GM21619 (cell line): ENCODE results near the gene NCEH1.
"Not testable (repeated sequence)": the region's sequence is repeated elsewhere in the genome, so short reads cannot be mapped to it uniquely, and the experiment has no call there.

ENCODE experiments used
- ATAC-seq: cut with Tn5 transposase; IDR thresholded peaks from one replicate; pipeline ENCODE4 v1.9.1; 2021; ENCODE audit not compliant: unreplicated experiment

NCEH1 gene

GRCh38 chr3:172707967-172708366 is 2.9 kb downstream of the NCEH1 start:
- no peak for ATAC-seq

GRCh38 chr3:172707030-172707429 is 3.8 kb downstream of the NCEH1 start:
- ATAC-seq = no peak

- ATAC-seq = no peak
These were observed 5.7 kb downstream of the NCEH1 start for GRCh38 chr3:172705170-172705569.

- no peak for ATAC-seq
These were observed 6.9 kb downstream of the NCEH1 start for GRCh38 chr3:172704001-172704400.

- ATAC-seq = not testable (repeated sequence)
These were observed 8.1 kb downstream of the NCEH1 start for GRCh38 chr3:172702731-172703130.

GRCh38 chr3:172702256-172702655 is 8.6 kb downstream of the NCEH1 start:
- ATAC-seq = no peak

GRCh38 chr3:172701751-172702150 is 9.1 kb downstream of the NCEH1 start:
- no peak for ATAC-seq

- no peak for ATAC-seq
These were observed 9.9 kb downstream of the NCEH1 start for GRCh38 chr3:172700936-172701455.

GRCh38 chr3:172700256-172700655 is 10.6 kb downstream of the NCEH1 start:
- no peak for ATAC-seq

- ATAC-seq = no peak
These were observed 11.8 kb downstream of the NCEH1 start for GRCh38 chr3:172699031-172699430.

GRCh38 chr3:172698631-172699030 is 12.2 kb downstream of the NCEH1 start:
- no peak for ATAC-seq

GRCh38 chr3:172697558-172697957 is 13.3 kb downstream of the NCEH1 start:
- ATAC-seq = no peak

- ATAC-seq = no peak
These were observed 14.5 kb downstream of the NCEH1 start for GRCh38 chr3:172696357-172696756.

- ATAC-seq = no peak
These were observed 16.2 kb downstream of the NCEH1 start for GRCh38 chr3:172694573-172695246.

- peak; percentile 78 for ATAC-seq
These were observed 18.0 kb downstream of the NCEH1 start for GRCh38 chr3:172692751-172693338.

- ATAC-seq = no peak
These were observed 19.9 kb downstream of the NCEH1 start for GRCh38 chr3:172690936-172691335.

- ATAC-seq = no peak
These were observed 22.3 kb downstream of the NCEH1 start for GRCh38 chr3:172688588-172688987.

GRCh38 chr3:172687501-172687900 is 23.4 kb downstream of the NCEH1 start:
- ATAC-seq = no peak

GRCh38 chr3:172685331-172686214 is 25.3 kb downstream of the NCEH1 start:
- ATAC-seq = no peak

GRCh38 chr3:172680684-172681083 is 30.2 kb downstream of the NCEH1 start:
- ATAC-seq = no peak

GRCh38 chr3:172679599-172679998 is 31.3 kb downstream of the NCEH1 start:
- no peak for ATAC-seq

- ATAC-seq = no peak
These were observed 32.8 kb downstream of the NCEH1 start for GRCh38 chr3:172678068-172678467.
